Activated naive CD8-positive, alpha-beta T cell treated with anti-CD3 and anti-CD28 coated beads, Interleukin-2, amount 50 U/mL, for 24 hours (primary cell): Measurements from ENCODE around the gene CDSN.
"Not testable (repeated sequence)": the region's sequence is repeated elsewhere in the genome, so short reads cannot be mapped to it uniquely, and the experiment has no call there.

Source experiments
- ATAC-seq: fragments of 150-1000 bp; cut with Tn5 transposase; one replicate; pipeline ENCODE4 v1.10.0; 2021
- DNase-seq: peaks from one replicate; pipeline ENCODE4 v3.0.0; 2021
- H3K27ac Mint-ChIP-seq: one replicate; pipeline ENCODE4 v1.8.0; 2021; ENCODE audit warnings: mild to moderate bottlenecking, mixed read lengths
- H3K27me3 Mint-ChIP-seq: one replicate; pipeline ENCODE4 v1.8.0; 2021; ENCODE audit warnings: mixed read lengths
- H3K36me3 Mint-ChIP-seq: one replicate; pipeline ENCODE4 v1.8.0; 2021; ENCODE audit warnings: low read depth, mixed read lengths
- H3K4me1 Mint-ChIP-seq: one replicate; pipeline ENCODE4 v1.8.0; 2021; ENCODE audit warnings: mixed read lengths
- H3K4me3 Mint-ChIP-seq: one replicate; pipeline ENCODE4 v1.8.0; 2021; ENCODE audit warnings: mild to moderate bottlenecking, moderate library complexity, mixed read lengths
- H3K9me3 Mint-ChIP-seq: one replicate; pipeline ENCODE4 v1.8.0; 2021; ENCODE audit warnings: mixed read lengths

Gene CDSN

GRCh38 chr6:31120151-31120915 lies at the start of gene CDSN:
Gene CDSN, minus strand, starts transcription at chr6:31120446. Its CDS starts 27 bp downstream, at chr6:31120419.
- DNase-seq (no peak), ATAC-seq (no peak)
- H3K4me3 Mint-ChIP-seq, result no peak within 1 kb of the TSS
- H3K27ac Mint-ChIP-seq, result no peak within 1 kb of the TSS
- H3K9me3 Mint-ChIP-seq, result no peaks in the 10 kb centered on the region
- H3K4me1 Mint-ChIP-seq, result no peaks in the 10 kb centered on the region
- H3K27me3 Mint-ChIP-seq, result peaks cover 3% of the 10 kb centered on the region
- no peaks in the 10 kb centered on the region for H3K36me3 Mint-ChIP-seq

DNA sequence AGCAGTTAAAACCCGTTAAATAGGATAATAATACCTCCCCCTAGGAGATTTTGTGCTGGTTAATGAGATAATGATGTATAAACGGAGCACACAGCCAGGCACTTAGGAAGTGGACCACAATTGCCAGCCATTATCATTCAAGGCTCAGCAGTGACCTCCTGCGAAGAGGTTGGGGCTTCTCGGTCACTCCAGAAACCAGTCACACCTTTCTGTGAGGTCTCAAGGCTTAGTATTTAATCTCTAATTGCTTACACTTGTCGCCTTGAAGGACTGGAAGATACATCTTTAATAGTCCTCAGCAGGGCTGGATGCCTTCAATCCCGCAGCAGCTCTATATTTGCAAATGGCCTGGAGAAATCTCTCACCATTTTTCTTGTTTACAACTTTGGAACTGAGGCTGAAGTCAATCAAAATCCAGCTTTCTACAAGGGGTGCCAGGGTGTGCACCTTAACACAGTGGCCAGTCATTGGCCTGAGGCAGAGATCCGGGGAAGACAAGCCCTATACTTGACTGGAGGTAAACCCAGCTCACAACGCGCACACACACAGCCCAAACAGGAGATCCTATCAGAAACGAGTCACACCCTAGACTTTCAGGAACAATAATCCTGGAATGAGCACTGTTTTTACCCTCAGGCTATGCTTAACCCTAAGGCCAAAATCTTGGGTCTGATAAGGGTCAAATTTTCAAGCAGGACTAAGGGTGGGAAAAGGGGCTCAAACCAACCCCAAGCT lies 49.0 kb upstream of the CDSN start:
- Mint-ChIP-seq H3K27me3 (no peaks in the 10 kb centered on the region), H3K36me3 (peaks cover 2% of the 10 kb centered on the region), H3K27ac (no peak overlapping the region), H3K4me1 (peaks cover 8% of the 10 kb centered on the region), H3K4me3 (no peak overlapping the region), H3K9me3 (no peaks in the 10 kb centered on the region)
- ATAC-seq (no peak), DNase-seq (no peak)

- Mint-ChIP-seq H3K36me3 (peaks cover 3% of the 10 kb centered on the region), H3K27me3 (no peaks in the 10 kb centered on the region), H3K9me3 (no peaks in the 10 kb centered on the region), H3K4me1 (peaks cover 14% of the 10 kb centered on the region), H3K27ac (no peak overlapping the region), H3K4me3 (no peak overlapping the region)
- ATAC-seq (no peak), DNase-seq (no peak)
Observed at GRCh38 chr6:31168606-31169005, 48.4 kb upstream of the CDSN start.

GRCh38 chr6:31165986-31166385 lies 45.7 kb upstream of the CDSN start:
- H3K4me3 Mint-ChIP-seq, result no peak overlapping the region
- H3K27ac Mint-ChIP-seq, result no peak overlapping the region
- H3K27me3 Mint-ChIP-seq, result no peaks in the 10 kb centered on the region
- peaks cover 23% of the 10 kb centered on the region for H3K36me3 Mint-ChIP-seq
- H3K4me1 Mint-ChIP-seq, result peaks cover 26% of the 10 kb centered on the region
- DNase-seq (no peak), ATAC-seq (no peak)
- H3K9me3 Mint-ChIP-seq, result no peaks in the 10 kb centered on the region

DNA sequence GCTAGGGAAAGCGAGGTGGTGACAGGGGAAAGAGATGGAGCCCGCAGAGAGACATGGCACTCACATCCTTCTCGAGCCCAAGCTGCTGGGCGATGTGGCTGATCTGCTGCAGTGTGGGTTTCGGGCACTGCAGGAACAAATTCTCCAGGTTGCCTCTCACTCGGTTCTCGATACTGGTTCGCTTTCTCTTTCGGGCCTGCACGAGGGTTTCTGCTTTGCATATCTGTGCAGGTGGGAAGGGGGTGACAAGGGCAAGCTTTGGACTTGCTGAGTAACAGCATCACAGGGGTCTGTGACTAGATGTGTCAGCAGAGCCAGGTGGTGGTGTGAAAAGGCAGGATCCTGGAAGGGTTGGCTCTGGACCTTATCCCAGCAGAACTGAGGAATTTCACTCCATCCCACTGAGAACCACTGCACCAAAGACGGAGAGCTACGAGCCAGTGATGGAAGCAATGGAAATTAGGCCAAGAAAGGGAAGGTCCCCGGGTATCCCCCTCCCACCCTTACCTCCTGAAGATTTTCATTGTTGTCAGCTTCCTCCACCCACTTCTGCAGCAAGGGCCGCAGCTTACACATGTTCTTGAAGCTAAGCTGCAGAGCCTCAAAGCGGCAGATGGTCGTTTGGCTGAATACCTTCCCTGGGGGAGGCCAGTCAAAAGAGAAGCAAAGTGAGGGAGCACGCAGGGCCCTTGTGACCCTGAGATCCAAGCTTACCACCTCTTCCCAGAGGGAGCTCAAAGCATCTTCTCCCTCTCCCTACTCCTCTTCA lies 45.0 kb upstream of the CDSN start:
- H3K4me3 Mint-ChIP-seq, result not testable (repeated sequence)
- peak; percentile 11 for ATAC-seq

GRCh38 chr6:31164475-31165063 lies 44.3 kb upstream of the CDSN start:
- not testable (repeated sequence) for H3K27ac Mint-ChIP-seq, H3K9me3 Mint-ChIP-seq, H3K4me3 Mint-ChIP-seq, DNase-seq, H3K27me3 Mint-ChIP-seq
- H3K36me3 Mint-ChIP-seq, result peaks cover 29% of the 10 kb centered on the region
- peak; percentile 10 for ATAC-seq
- peaks cover 38% of the 10 kb centered on the region for H3K4me1 Mint-ChIP-seq

More for the DNA sequence above, 45.0 kb upstream of the CDSN start:
- not testable (repeated sequence) for H3K27ac Mint-ChIP-seq, DNase-seq, H3K27me3 Mint-ChIP-seq, H3K9me3 Mint-ChIP-seq
- Mint-ChIP-seq H3K36me3 (peaks cover 23% of the 10 kb centered on the region), H3K4me1 (peaks cover 31% of the 10 kb centered on the region)

DNA sequence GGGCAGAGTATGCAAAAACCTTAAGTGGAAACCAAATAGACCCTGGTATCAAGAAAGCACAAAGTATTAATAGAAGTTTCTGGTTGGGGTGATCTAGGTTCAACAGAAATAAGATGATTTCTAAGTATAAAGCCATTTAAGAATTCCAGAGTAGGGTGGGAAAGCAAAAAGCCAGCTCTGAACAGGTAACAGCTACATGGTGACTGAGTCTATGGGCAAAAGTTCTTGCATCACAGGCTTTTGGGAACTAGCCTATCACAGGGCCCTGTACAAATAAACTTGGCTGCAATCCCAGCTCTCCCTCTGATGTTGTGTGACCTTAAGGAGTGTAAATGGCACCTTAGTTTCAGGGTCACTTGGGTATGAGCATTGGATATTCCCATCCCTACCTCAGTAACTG lies 43.7 kb upstream of the CDSN start:
- Mint-ChIP-seq H3K4me1 (peaks cover 42% of the 10 kb centered on the region), H3K4me3 (no peak overlapping the region), H3K27ac (peak overlapping the region; percentile 14), H3K9me3 (no peaks in the 10 kb centered on the region), H3K36me3 (peaks cover 35% of the 10 kb centered on the region), H3K27me3 (no peaks in the 10 kb centered on the region)
- no peak for DNase-seq
- no peak for ATAC-seq

GRCh38 chr6:31162463-31163165 lies 42.4 kb upstream of the CDSN start:
- Mint-ChIP-seq H3K4me3 (no peak overlapping the region), H3K4me1 (peaks cover 48% of the 10 kb centered on the region), H3K27ac (no peak overlapping the region), H3K27me3 (peaks cover 3% of the 10 kb centered on the region), H3K9me3 (no peaks in the 10 kb centered on the region), H3K36me3 (peaks cover 41% of the 10 kb centered on the region)
- no peak for DNase-seq
- ATAC-seq, result no peak

GRCh38 chr6:31161216-31162126 lies 41.2 kb upstream of the CDSN start:
- no peak overlapping the region for H3K4me3 Mint-ChIP-seq
- peaks cover 3% of the 10 kb centered on the region for H3K27me3 Mint-ChIP-seq
- DNase-seq, result no peak
- ATAC-seq, result no peak
- no peaks in the 10 kb centered on the region for H3K9me3 Mint-ChIP-seq
- H3K36me3 Mint-ChIP-seq, result peaks cover 41% of the 10 kb centered on the region
- no peak overlapping the region for H3K27ac Mint-ChIP-seq
- peaks cover 58% of the 10 kb centered on the region for H3K4me1 Mint-ChIP-seq

GRCh38 chr6:31158863-31159855 lies 38.9 kb upstream of the CDSN start:
- ATAC-seq (peak; percentile 22), DNase-seq (peak; percentile 46)
- Mint-ChIP-seq H3K27ac (peak overlapping the region; percentile 97), H3K9me3 (no peaks in the 10 kb centered on the region), H3K4me1 (peaks cover 52% of the 10 kb centered on the region), H3K27me3 (peaks cover 3% of the 10 kb centered on the region), H3K4me3 (peak overlapping the region; percentile 97), H3K36me3 (peaks cover 52% of the 10 kb centered on the region)

- Mint-ChIP-seq H3K4me1 (peaks cover 43% of the 10 kb centered on the region), H3K4me3 (peak within 1 kb of the TSS; percentile 97), H3K27me3 (peaks cover 3% of the 10 kb centered on the region), H3K36me3 (peaks cover 48% of the 10 kb centered on the region), H3K27ac (peak within 1 kb of the TSS; percentile 97), H3K9me3 (no peaks in the 10 kb centered on the region)
- ATAC-seq (peak; percentile 84), DNase-seq (peak; percentile 99)
Observed at GRCh38 chr6:31158140-31158862, 38.1 kb upstream of the CDSN start, which contains the start of gene TCF19. Gene TCF19, plus strand, starts transcription at chr6:31158589. Its CDS starts 881 bp downstream, at chr6:31159470.
